ENCODE data around the gene TRABD2B.

Gene TRABD2B

GRCh38 chr1:47810964-47811682 lies 186.1 kb downstream of the TRABD2B start:
- TF ChIP-seq FOXP2 (optimal IDR thresholded peaks at IDR 0.05; ENCODE audit: borderline replicate concordance, extremely low read depth, extremely low read length, insufficient read depth), result no peak
- no peak for TF ChIP-seq POLR2AphosphoS5 (IDR thresholded peaks at IDR 0.05; ENCODE audit: low read depth, low read length)
- no peak for TF ChIP-seq REST (IDR thresholded peaks at IDR 0.05; ENCODE audit: insufficient read depth in 1 of 2, low read depth in 2 of 2, low read length in 2 of 2)
- TF ChIP-seq SIN3A (IDR thresholded peaks at IDR 0.05; ENCODE audit: borderline replicate concordance, insufficient read depth, low read length), result no peak
- TF ChIP-seq TAF1 (IDR thresholded peaks at IDR 0.05; ENCODE audit: borderline replicate concordance, insufficient read depth, low read length), result no peak

- TF ChIP-seq FOXP2 (optimal IDR thresholded peaks at IDR 0.05; ENCODE audit: borderline replicate concordance, extremely low read depth, extremely low read length, insufficient read depth), result peak; percentile 41
- no peak for TF ChIP-seq POLR2AphosphoS5 (IDR thresholded peaks at IDR 0.05; ENCODE audit: low read depth, low read length)
- no peak for TF ChIP-seq REST (IDR thresholded peaks at IDR 0.05; ENCODE audit: insufficient read depth in 1 of 2, low read depth in 2 of 2, low read length in 2 of 2)
Observed at GRCh38 chr1:47809301-47810084, 187.7 kb downstream of the TRABD2B start.

- TF ChIP-seq SIN3A (IDR thresholded peaks at IDR 0.05; ENCODE audit: borderline replicate concordance, insufficient read depth, low read length) (no peak), FOXP2 (optimal IDR thresholded peaks at IDR 0.05; ENCODE audit: borderline replicate concordance, extremely low read depth, extremely low read length, insufficient read depth) (no peak), REST (IDR thresholded peaks at IDR 0.05; ENCODE audit: insufficient read depth in 1 of 2, low read depth in 2 of 2, low read length in 2 of 2) (peak; percentile 36 to 85; a peak in 2 of 4 replicates)
Observed at GRCh38 chr1:47808612-47809011, 188.6 kb downstream of the TRABD2B start.

- TF ChIP-seq REST (IDR thresholded peaks at IDR 0.05; ENCODE audit: insufficient read depth in 1 of 2, low read depth in 2 of 2, low read length in 2 of 2) (no peak), SIN3A (IDR thresholded peaks at IDR 0.05; ENCODE audit: borderline replicate concordance, insufficient read depth, low read length) (no peak)
Observed at GRCh38 chr1:47805921-47806361, 191.2 kb downstream of the TRABD2B start.

All from PFSK-1 (cell line).